Vagina (tissue), 2 donors: Measurements from ENCODE around the gene FGF14. TPM values are rescaled to one million over a fixed set of nuclear protein-coding genes. Genes with fewer than 3 reads are reported as not detected.

Source experiments
- DNase-seq, 2 donors: peaks; one replicate each; pipeline ENCODE4 v3.0.0-alpha.2; 2017; ENCODE audit errors: extremely low spot score in 2 of 2
- H3K27ac ChIP-seq: fragments of 200-600 bp; sonication (generic); one replicate; pipeline ENCODE4 v1.5.1; 2019
- H3K27me3 ChIP-seq: fragments of 200-600 bp; sonication (generic); one replicate; pipeline ENCODE4 v1.5.1; 2019
- H3K36me3 ChIP-seq, 2 donors: fragments of 200-600 bp; sonication (generic); one replicate each; pipeline ENCODE4 v1.5.1; 2017 to 2019
- H3K4me1 ChIP-seq: fragments of 200-600 bp; sonication (generic); one replicate; pipeline ENCODE4 v1.5.1; 2019
- H3K4me3 ChIP-seq, 2 donors: fragments of 200-600 bp; sonication (generic); 1 replicate in 1 of 2; 2 replicates in 1 of 2; pipeline ENCODE4 v1.5.1; 2016 to 2019
- H3K9me3 ChIP-seq: fragments of 200-600 bp; sonication (generic); one replicate; pipeline ENCODE4 v1.5.1; 2019
- CTCF ChIP-seq, 3 experiments: fragments of 450-650 bp in 2 of 3; fragments of 200-600 bp in 1 of 3; sonication (generic) in 1 of 3; IDR thresholded peaks; one replicate each; pipeline ENCODE4 v1.5.1; 2017 to 2019; ENCODE audit warnings: antibody characterized with exemption in 3 of 3, mild to moderate bottlenecking in 2 of 3, moderate library complexity in 2 of 3
- POLR2A ChIP-seq, 2 donors: fragments of 450-650 bp; IDR thresholded peaks; one replicate each; pipeline ENCODE4 v1.6.1; 2017; ENCODE audit warnings: antibody characterized with exemption in 2 of 2, mild to moderate bottlenecking in 2 of 2, moderate library complexity in 2 of 2
- POLR2AphosphoS5 ChIP-seq, 2 donors: sonication (generic); formaldehyde crosslinking; IDR thresholded peaks; one replicate each; pipeline ENCODE4 v1.9.0; 2017; ENCODE audit warnings: antibody characterized with exemption in 2 of 2, mild to moderate bottlenecking in 2 of 2, low read depth in 1 of 2; ENCODE audit not compliant: insufficient read depth in 1 of 2
- intact Hi-C: fragments of 100-400 bp; cut with DNase I; formaldehyde crosslinking; loops from one replicate; pipeline ENCODE4 v1.15.1; 2023
- total RNA-seq: library from RNA; depleted of rRNA; stranded (reverse); fragments of >200 nt; gene quantifications from one replicate; pipeline ENCODE4 v1.2.3, GENCODE V29; 2016

Gene FGF14
- total RNA-seq, 1 donor from 2014 or later = 3.4 TPM

- Histone ChIP-seq H3K27me3 (no peaks in the 10 kb centered on the region), H3K27ac (no peak overlapping the region), H3K4me1 (no peaks in the 10 kb centered on the region), H3K9me3 (no peaks in the 10 kb centered on the region), H3K4me3 (no peak overlapping the region), H3K36me3 (no peaks in the 10 kb centered on the region)
- no peak for DNase-seq
- no peak for TF ChIP-seq CTCF (IDR thresholded peaks at IDR 0.05)
- no peak for TF ChIP-seq POLR2AphosphoS5 (IDR thresholded peaks at IDR 0.05; ENCODE audit: insufficient read depth in 1 of 2, low read depth in 1 of 2)
- no peak for TF ChIP-seq POLR2A (IDR thresholded peaks at IDR 0.05)
- intact Hi-C loops = no loop called here
These were observed 671.3 kb downstream of the FGF14 start for GRCh38 chr13:101730420-101731000.

DNA sequence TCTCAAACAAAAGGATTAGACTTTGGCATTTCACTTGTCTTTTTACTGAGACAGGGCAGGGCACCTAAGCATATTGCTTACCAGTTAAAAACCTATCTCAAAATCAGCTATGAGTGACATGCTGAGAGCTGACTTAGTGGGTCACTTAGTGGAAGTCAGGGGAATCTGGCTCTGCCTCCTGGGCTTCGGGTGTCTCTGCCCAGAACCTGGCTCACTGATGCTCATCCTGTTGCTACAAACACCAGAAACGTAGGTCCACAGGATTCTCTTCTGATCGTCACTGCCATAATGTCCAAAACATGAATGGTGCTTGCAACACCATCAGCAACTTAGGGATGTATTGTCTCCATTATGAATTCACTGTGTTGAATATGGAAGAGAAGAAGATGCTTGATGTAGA, 673.2 kb downstream of the FGF14 start:
- intact Hi-C loops = no loop called here

GRCh38 chr13:101728021-101728420, 673.8 kb downstream of the FGF14 start:
- H3K9me3 ChIP-seq = no peaks in the 10 kb centered on the region
- no peak for TF ChIP-seq POLR2AphosphoS5 (IDR thresholded peaks at IDR 0.05; ENCODE audit: insufficient read depth in 1 of 2, low read depth in 1 of 2)
- TF ChIP-seq POLR2A (IDR thresholded peaks at IDR 0.05) = no peak
- no peak for TF ChIP-seq CTCF (IDR thresholded peaks at IDR 0.05)
- intact Hi-C loops = no loop called here
- no peaks in the 10 kb centered on the region for H3K36me3 ChIP-seq
- no peaks in the 10 kb centered on the region for H3K27me3 ChIP-seq
- no peak for DNase-seq
- H3K4me3 ChIP-seq = no peak overlapping the region
- H3K27ac ChIP-seq = no peak overlapping the region
- no peaks in the 10 kb centered on the region for H3K4me1 ChIP-seq

More for the DNA sequence above, 673.2 kb downstream of the FGF14 start:
- H3K27me3 ChIP-seq = no peaks in the 10 kb centered on the region
- no peaks in the 10 kb centered on the region for H3K36me3 ChIP-seq
- H3K9me3 ChIP-seq = no peaks in the 10 kb centered on the region
- H3K4me3 ChIP-seq = no peak overlapping the region
- H3K4me1 ChIP-seq = no peaks in the 10 kb centered on the region
- H3K27ac ChIP-seq = no peak overlapping the region
- TF ChIP-seq POLR2AphosphoS5 (IDR thresholded peaks at IDR 0.05; ENCODE audit: insufficient read depth in 1 of 2, low read depth in 1 of 2) (no peak), POLR2A (IDR thresholded peaks at IDR 0.05) (no peak), CTCF (IDR thresholded peaks at IDR 0.05) (no peak)
- no peak for DNase-seq

DNA sequence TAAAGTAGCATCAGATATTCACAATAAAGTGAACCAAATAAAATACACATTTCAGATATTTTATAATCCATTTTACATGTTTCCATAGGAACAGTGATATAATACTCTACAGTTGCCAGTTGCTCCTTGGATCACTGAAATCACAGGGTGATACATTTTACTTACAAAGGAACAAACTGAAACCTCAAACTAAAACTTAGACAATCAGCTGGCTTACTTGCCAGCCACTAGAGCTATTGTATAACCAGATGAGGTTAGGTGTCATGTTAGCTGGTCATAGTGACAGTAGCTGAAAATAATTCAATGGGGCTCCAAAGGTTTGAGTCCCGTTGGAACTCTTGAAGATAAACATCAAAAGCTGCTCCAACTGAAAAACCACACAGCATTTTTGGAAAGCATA, 674.7 kb downstream of the FGF14 start:
- Histone ChIP-seq H3K27ac (no peak overlapping the region), H3K4me1 (no peaks in the 10 kb centered on the region), H3K36me3 (no peaks in the 10 kb centered on the region), H3K4me3 (no peak overlapping the region), H3K27me3 (no peaks in the 10 kb centered on the region), H3K9me3 (no peaks in the 10 kb centered on the region)
- intact Hi-C loops = no loop called here
- no peak for DNase-seq
- TF ChIP-seq POLR2AphosphoS5 (IDR thresholded peaks at IDR 0.05; ENCODE audit: insufficient read depth in 1 of 2, low read depth in 1 of 2) (no peak), CTCF (IDR thresholded peaks at IDR 0.05) (no peak), POLR2A (IDR thresholded peaks at IDR 0.05) (no peak)

- TF ChIP-seq CTCF (IDR thresholded peaks at IDR 0.05) (no peak), POLR2AphosphoS5 (IDR thresholded peaks at IDR 0.05; ENCODE audit: insufficient read depth in 1 of 2, low read depth in 1 of 2) (no peak)
- H3K27ac ChIP-seq = no peak overlapping the region
- H3K9me3 ChIP-seq = no peaks in the 10 kb centered on the region
- H3K4me3 ChIP-seq = no peak overlapping the region
- no peaks in the 10 kb centered on the region for H3K36me3 ChIP-seq
- H3K4me1 ChIP-seq = no peaks in the 10 kb centered on the region
- no peak for DNase-seq
- no peaks in the 10 kb centered on the region for H3K27me3 ChIP-seq
- intact Hi-C loops = no loop called here
These were observed 675.2 kb downstream of the FGF14 start for GRCh38 chr13:101726681-101727080.
